K562 treated with DMSO at 1 percent for 48 hours (cell line): Measurements from ENCODE around the gene MYF5. TPM values are rescaled to one million over a fixed set of nuclear protein-coding genes. Genes with fewer than 3 reads are reported as not detected.

Source experiments
- total RNA-seq: library from RNA; unstranded; fragments of 300-600 nt; gene quantifications from 2 replicates; pipeline ENCODE4 v1.2.3, GENCODE V29; 2022; ENCODE audit warnings: low replicate concordance; ENCODE audit errors: extremely low read depth

MYF5 gene
- not detected in 2 replicates for total RNA-seq

DNA sequence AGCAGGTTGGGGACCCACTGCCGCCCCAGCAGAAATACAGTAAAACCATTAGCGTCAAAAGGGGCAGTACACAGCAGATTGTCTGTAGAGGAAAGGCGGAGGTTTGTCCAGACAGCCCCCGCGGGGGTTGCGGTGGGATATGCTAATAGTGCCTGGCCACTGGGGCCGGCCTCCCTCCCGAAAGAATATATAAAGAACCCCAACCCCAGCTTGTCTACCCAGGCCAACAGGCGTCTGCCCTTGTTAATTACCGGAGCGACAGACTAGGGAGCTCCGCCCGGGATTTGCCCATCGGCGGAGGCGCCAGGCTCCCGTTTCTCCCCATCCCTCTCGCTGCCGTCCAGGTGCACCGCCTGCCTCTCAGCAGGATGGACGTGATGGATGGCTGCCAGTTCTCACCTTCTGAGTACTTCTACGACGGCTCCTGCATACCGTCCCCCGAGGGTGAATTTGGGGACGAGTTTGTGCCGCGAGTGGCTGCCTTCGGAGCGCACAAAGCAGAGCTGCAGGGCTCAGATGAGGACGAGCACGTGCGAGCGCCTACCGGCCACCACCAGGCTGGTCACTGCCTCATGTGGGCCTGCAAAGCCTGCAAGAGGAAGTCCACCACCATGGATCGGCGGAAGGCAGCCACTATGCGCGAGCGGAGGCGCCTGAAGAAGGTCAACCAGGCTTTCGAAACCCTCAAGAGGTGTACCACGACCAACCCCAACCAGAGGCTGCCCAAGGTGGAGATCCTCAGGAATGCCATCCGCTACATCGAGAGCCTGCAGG lies at the start of gene MYF5:
Gene MYF5 (plus strand): TSS at position 217 of the 774 bp plus-strand sequence. CDS start 152 bp downstream, at position 369.

DNA sequence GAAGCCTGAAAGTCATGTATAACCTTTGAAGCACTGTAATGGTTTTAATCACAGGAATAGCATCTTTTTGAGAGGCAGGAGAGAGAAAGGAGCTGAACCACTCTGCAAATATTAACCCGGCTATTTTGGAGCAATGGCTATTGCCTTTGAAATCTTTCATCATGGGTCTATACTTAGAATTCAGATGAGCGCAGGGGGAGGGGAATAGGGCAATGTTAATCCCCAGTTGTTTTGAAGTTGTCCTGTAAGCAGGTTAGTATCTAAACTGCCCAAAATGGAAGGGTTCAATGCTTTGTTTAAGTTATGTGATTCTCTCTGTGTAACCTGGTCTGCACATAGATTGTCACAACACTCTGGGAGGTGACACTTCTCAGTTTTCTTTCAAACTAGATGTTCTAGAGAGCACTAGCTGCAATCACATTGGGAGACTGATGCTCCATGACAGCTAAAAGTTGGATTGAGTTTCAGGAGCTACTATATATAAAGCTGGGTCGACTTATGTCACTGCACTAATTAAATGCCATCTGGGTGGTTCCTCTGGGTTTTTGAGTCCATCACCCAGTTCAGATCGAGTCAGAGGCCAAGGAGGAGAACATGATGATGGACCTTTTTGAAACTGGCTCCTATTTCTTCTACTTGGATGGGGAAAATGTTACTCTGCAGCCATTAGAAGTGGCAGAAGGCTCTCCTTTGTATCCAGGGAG lies 9.4 kb upstream of the MYF5 start, which contains the start of gene MYF6:
Gene MYF6 (plus strand): TSS at position 509 of the 704 bp plus-strand sequence. CDS start 86 bp downstream, at position 595.

Other genes starting within 250 kb of the MYF5 start
- gene MYF6, start 9.3 kb upstream of the MYF5 start, total RNA-seq = not detected in 2 replicates
- gene LIN7A, start 221.0 kb downstream of the MYF5 start, total RNA-seq = not detected in 2 replicates